CD4-positive, alpha-beta T cell treated with Interleukin-17A for 4 hours (primary cell): ENCODE results near the gene OSBPL6.
"Not testable (repeated sequence)": the region's sequence is repeated elsewhere in the genome, so short reads cannot be mapped to it uniquely, and the experiment has no call there.

Source experiments
- DNase-seq: peaks from one replicate; pipeline ENCODE4 v3.0.0-alpha.2; 2020; ENCODE audit warnings: mixed read lengths

Gene OSBPL6

DNA sequence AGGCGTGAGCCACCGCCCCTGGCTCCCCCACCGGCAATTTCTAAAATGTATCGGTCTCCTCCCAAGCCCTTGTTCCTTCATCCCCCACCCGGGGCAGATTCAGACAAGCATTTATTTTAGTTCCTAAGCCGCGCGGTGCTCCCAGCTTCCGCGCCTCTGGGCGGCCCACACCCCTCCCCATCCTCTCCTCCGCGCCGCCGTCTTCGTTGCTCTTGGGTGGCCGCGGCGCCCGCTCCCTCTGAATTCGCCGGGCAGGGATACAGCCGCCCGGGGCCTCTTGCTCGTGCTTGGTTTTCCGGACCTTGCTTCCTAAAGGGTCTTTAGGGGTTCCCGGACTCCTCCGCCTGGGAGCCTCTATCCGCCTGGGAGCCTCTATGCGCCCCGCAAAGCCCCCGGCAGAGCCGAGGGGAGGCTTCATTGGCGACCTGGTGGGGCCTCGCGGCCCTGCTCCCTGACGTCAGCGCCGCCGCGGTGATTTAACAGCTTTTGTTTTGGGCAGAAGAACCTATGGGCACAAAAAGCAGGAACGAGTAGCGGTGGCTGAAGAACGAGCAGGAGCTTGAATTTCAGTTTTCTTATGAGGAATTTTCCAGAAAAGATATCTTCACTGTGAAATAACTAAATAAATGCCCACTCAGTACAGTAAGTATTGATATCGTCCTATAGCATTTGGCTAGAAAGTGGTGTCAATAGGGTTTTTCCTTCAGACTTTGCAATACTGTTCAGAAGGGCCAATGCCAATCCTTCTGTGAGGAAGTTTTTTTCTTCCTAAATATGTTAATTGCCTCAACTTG lies 219.4 kb downstream of the OSBPL6 start:
- DNase-seq: peak; percentile 79

DNA sequence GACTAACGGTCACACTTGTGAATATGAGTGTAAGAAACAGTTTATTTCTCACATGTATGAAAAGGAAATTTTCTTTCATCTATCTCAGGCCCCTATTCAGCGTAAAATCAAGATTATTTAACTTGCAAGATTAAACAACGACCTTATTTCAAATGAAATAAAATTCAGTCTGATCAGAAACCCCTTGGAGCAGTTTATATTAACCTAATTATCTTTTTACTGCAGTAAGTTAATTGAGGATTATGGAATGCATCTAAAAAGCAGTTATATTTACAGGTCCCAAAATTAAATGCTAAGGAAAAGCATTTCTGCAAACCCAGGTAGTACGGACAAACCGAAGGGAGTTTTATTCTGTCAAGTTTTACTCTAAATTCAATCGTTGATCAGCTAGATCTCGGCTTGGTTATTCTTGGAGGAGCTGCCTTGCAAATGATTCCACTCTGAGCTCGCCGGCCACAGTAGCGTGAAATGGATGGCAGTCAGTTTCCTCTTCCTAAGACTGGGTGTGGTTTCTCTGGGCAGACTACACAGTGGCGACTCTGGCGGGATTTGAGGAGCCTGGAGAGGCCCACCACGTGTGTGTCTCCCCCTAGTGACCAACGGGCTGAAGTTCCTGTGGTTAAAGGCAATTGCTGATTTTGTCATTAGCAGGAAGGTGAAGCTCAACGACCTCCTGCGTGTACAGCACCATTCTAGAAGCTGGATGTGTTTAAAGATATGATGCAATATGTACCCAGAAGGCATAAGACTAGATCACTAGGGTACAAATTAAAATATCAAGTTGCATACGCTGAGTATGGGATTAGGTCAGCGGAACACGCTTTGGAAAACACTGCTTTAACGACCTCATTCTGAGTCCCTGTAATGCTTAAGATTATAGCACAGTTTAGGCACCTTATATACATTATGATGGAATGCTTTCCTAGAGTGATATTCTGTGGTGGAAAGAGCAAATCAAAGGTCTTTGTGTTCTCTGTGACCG lies 220.2 kb downstream of the OSBPL6 start:
- peak; percentile 80 for DNase-seq

DNA sequence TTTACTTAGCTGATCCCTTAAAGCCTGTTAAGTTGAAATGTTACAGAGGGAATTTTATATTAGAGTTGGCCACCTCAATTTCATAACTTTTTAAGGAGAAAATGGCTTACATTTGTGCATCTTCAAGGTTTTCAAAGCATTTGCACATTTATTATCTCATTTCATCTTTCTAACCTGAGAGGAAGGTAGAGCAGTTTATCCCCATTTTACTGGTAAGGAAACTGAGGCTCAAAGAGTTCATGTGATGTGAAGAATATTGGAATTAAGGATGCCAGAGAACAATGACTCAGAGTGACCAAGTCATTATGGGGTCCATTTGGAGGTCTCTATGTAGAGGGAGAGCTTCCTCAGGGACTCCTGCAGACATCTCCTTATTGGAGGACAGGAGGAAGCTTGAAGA lies 221.7 kb downstream of the OSBPL6 start:
- DNase-seq: no peak

DNA sequence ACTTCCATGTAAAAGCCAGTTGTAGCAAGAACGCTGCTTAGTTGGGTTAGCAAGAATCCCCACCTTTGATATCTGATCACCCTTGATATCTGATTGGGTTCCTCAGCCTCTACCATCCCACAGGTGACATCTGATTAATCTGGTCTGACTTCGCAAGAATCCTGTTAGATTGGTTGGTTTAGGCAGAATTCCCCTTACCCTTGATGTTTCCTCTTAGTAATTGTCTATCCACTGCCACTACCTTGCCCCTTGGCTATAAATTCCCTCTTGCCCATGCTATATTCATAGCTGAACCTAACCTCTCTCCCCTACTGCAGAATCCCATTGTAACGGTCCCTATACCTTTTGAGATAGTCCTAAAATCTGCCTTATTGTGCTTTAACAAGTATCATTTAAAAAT lies 223.6 kb downstream of the OSBPL6 start:
- no peak for DNase-seq

DNA sequence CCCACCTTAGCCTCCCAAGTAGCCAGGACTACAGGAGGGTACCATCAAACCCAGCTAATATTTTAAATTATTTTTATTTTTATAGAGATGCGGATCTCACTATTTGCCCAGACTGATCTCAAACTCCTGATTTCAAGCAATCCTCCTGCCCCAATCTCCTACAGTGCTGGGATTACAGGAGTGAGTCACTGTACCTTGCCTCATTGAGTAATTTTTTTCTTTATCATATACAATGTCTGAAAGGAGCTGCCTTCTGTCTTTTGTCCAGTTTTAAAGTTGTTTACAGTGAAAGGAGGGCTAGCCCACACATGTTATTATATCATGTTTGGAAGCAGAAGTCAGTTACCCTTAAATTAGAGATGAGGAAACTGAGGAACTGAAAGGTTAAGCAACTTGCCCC lies 224.1 kb downstream of the OSBPL6 start:
- DNase-seq: no peak

DNA sequence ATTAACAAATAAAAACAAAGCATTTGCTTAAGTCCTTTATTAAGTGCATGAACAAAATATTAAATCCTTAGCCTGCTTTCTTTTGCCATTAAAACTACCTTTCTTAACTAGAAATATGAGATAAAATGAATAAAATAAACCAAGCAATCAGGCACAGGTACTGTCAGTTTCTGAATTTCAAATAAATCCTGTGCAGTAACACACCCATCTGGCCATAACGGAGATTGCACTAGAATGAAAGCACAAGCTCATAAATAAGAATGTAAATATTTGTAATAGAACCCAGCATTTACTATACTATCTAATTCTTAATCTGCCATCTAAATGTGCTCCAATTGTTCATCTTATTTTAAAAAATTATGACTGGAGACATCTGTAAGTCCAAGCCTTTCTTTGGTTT lies 224.8 kb downstream of the OSBPL6 start:
- DNase-seq: no peak

DNA sequence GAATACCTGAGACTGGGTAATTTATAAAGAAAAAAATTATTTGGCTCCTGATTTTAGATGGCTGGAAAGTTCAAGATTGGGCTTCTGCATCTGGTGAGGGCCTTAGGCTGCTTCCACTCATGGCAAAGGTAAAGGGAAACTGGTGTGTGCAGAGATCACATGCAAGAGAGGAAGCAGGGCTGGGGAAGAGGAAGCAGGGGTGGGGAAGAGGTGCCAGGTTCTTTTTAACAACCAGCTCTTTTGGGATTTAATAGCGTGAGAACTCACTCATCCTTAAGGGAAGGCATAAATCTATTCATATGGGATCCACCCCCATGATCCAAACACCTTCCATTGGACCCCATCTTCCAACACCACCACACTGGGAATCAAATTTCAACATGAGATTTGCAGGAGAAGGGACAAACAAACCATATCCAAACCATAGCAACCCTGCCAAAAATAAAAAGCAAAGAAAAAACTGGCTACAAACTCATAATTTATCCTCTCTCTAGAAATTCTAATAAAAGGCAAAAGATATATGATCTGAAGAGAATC lies 226.2 kb downstream of the OSBPL6 start:
- no peak for DNase-seq

DNA sequence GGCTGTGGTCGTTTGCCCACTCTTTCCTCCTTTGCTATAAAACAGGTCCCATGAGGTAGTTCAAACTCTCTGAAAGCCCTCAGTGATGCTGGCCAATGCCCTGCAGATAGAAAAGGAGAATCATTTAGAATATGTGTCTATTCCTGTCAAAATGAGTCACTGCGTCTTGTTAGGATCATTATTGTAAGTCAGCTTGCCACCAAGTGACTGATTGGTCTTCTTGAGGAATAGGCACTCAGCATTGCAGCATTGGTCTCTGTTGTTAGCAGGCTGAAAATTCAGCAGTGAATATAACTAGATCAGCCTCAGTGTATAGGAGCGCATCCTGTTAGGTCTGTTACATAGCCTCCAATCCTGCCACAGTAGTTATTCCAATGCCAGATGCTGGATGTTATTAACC lies 227.8 kb downstream of the OSBPL6 start:
- no peak for DNase-seq

DNA sequence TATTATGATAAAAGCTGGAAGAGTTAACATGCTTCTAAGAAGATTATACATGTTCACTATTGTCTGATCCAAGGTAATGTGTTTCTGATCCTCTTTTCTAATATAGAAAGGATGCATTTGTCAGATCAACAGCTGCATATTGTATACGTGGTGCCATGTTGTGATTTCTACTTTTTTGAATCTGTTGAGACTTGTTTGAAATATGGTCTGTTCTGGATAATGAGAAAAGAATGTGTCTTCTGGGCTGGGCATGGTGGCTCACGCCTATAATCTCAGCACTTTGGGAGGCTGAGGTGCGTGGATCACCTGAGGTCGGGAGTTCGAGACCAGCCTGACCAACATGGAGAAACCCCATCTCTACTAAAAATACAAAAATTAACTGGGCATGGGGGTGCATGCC lies 229.4 kb downstream of the OSBPL6 start:
- not testable (repeated sequence) for DNase-seq

DNA sequence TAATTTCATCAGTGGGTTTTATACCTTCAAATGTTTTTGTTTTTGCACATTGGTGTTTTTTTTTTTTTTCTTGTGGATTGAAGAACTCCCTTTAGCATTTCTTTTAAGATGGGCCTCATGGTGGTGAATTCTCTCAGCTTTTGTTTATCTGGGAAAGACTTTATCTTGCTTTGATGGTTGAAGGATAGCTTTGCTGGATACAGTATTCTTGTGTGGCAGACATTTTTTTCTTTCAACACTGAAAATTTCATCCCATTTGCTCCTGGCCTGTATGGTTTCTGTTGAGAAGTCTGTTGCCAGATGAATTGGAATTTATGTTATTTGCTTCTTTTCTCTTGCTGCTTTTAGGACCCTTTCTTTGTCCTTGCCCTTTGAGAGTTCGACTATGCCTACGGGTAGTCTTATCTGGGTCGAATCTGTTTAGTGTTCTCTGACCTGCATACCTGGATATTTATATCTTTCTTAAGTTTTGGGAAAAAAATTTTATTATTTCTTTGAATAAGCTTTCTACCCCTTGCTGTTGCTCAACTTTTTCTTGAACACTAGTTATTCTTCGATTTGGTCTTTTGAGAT lies 231.0 kb downstream of the OSBPL6 start:
- DNase-seq: no peak

DNA sequence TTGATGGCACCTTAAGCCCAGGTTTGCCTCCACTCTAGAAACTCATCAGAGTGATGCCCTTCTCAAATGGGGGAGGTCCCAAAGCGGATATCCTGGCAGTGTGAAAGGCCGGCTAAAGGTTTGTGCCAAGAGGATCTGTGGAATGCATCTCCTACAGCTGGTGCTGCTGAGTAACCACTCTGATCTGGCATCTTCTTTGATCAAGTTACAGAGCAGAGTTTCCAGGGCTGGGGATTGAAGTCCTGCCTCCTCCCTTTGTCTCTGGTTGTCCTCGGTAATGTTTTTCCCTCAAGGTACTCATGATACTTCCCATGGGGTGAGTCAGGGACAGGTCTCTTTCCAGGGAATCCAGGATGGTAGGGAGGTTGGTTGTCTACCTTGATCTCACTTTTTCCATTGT lies 232.1 kb downstream of the OSBPL6 start:
- no peak for DNase-seq

DNA sequence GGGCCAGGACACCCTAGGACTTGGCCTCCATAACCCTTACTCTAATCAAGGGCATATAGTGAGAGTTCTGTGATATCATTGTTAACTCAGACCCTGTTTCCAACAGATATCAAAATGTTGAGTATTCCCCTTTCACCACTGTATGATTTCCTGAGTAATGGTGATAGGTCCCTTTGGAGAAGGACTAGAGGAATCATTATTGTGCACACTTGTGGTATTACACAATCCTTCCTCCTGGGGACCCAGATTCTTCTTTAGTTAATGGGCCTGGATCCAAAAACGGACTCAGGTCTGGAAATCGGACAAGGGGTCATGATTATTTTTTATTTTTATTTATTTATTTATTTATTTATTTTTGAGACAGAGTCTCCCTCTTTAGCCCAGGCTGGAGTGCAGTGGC lies 233.1 kb downstream of the OSBPL6 start:
- DNase-seq: no peak

DNA sequence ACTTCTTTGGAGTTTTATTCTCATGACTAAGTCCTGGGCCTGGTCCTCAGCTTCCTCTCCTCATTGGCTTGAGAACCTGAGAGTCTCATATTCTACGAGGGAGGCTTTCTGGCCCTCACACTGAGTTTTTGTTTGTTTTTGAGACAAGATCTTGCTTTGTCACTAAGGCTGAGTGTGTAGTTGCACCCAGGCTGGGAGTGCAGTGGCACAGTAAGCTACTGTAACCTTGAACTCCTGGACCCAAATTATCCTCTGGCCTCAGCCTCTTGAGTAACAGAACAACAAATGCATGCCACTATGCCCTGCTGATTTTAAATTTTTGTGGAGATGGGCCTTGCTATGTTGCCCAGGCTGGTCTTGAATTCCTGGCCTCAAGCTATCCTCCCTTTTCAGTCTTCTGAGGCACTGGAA lies 234.1 kb downstream of the OSBPL6 start:
- DNase-seq: no peak

DNA sequence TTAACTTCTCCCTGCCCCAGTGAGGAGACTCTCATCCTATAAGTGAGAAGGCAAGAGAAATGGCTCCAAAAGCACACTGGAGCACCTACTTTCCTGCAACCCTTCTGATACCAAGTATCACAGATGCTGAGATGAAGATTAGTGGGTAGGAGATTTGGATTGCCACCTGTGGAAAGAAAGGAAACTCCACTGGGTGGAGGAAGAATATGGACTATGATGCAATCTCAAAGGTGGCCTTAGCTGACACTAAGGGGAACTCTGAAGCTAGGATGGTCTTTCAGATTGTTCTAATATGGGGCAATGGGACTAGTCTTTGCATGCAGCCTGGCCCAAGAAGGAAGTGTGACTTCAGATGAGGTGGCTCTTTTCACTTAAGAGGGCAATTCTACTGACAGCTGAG lies 235.0 kb downstream of the OSBPL6 start:
- DNase-seq: no peak

DNA sequence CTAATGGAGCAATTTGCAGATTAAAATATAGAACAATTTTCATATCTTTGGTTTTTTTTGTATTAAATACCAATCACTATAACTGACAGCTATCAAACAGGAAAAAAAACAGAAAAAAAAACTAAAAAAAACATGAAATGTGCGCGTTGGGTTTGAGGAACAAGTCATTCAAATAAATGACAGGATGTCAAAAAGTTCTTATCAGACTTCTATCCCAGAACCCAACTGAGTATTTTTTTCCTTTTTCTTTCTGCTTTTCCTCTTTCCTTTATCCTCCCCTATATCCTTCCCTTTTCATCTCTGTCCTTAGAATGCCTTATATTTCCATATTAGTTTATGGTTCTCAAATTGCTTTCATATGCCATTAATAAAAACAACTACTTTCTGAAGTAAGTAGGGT lies 242.3 kb downstream of the OSBPL6 start:
- no peak for DNase-seq

DNA sequence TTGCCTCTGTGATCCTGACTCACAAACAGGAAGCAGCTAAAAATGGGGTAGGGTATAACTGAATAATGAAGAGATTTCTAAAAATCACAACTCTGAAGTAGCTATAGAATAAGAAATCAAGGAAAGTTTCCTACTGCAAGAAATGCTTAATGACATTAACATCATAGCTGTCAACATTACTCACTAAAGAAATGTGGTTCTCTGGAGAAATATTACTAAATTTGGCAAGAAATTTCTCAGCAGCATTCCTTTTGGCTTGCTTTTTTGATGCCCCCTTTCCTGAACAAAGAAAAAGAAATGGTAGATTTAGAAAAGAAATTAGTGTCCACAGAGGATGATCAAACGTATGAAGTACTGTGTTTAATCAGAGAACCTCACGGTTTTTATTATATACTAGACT lies 247.1 kb downstream of the OSBPL6 start:
- DNase-seq: no peak

DNA sequence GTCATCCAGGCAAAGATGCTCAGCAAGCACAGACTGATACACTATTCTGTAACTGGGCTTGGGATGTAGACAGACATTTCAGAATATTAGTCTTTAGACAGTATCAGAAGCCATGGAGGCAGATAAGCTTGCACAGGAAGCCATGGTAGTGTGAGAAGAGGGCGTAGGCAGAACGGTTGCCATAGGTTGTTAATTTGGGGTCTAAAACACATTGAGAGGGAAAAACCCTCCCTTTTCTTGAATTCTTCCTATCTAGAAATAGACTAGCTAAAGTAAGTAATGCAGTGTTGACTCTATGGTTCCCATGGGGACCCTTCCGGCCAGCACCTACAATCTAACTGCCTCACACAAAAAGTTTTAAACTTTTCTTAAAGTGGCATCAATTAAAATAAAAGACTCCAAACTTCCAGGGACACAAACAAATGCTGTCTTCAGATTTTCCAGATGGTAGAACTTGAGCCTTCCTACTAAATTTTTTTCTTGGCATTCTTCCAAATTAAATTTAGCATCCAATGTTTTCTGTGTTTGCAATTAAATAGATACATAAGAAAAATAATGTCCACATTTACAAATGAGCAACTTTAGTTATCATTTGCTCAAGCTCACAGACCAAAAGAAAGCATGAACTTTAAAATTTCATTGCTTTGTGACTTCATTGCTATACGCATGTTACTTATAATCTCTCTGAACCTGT lies 254.8 kb downstream of the OSBPL6 start:
- DNase-seq: no peak

DNA sequence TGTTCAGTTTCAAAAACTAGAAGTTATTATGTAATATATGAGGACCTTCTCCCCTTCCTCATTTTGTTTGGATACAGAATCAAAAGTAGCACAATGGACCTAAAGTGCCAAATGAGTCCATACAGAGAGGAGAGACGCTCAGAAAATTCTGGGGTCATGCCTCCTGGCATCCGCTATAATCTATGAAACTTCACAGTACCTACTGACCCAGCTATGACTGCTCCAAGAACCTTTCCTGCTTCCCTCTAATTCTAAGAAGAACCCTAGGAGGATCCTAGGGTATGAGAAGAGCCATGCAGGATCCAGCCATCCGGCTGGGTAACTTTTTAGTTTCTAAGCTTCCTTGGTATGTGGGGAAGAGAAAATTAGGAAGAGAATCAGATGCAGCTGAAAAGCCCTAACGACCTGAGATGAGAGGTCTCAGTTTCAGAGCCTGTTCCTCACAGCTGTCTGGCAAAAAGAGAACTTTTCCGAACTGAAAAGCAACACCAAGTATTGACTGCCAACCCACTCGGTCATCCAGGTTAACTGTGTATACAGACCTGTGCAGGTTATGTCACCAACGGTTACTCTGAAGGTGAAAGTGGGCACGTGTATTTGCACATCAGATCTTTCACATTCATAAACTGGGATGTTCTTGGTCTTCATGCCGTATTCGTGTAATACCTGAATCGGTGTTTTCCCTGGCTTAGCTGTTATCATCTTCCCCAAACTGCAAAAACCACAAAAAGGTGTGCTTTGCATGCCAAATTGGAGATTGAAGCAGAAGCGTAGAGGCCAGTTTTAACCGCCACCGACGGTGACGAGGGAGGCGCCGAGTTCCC lies 255.6 kb downstream of the OSBPL6 start:
- no peak for DNase-seq

DNA sequence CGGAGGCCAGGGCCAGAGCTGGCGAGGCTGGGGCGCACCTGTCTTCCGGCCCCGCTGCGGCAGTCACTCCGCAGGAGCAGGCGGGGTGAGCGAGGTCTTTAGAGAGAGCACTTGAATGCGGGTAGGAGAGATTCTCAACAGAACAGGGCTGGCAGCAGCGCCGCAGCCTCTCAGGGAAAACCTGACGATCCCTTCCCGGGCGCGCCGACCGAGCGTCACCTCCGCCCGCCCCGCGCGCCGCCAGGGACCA lies 256.1 kb downstream of the OSBPL6 start:
- DNase-seq: no peak

DNA sequence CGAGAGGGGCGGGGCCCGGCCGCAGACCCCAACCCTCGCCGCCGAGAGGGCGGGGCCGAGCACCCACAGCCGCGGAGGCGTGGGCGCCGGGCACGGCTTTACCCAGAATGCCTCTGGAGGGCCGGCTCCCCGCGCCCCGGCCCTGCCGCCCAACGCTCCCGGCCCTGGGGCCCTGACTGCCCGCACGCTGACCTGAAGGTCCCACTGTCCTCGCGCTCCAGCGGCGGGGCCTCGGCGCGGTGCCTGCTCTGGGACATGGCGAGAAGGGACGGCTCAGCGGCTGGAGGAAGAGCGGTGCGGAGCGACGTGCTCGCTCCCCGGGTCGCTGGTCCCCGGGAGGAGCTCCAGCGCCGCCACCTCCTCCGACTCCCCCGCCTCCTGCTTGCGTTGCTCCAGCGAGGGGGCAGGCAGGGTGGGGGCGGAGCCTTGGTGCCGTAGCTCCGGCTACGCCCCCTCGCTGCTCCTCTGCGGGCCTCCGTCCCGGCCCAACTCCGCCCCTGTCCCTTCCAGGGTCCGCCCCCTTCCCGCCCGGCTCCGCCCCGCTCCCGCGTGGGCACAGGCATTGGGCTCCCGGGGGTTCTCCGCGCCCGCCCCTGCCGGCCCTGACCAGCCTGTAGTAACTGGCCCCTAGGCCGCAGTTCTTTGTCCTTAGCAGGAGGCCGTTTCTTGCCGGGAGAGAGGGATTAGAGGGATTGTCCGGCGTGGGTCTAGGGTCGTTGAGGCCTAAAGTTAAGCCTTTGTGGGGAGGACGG lies 256.6 kb downstream of the OSBPL6 start, which contains the start of the genes PJVK and PRKRA:
Gene PJVK (plus strand): TSS at position 605 of the 752 bp plus-strand sequence. CDS start 2,032 bp downstream, outside the sequence.
Gene PRKRA (minus strand): TSS at position 402 of the 752 bp plus-strand sequence. CDS start 145 bp downstream, at position 257.
- DNase-seq: peak; percentile 97

DNA sequence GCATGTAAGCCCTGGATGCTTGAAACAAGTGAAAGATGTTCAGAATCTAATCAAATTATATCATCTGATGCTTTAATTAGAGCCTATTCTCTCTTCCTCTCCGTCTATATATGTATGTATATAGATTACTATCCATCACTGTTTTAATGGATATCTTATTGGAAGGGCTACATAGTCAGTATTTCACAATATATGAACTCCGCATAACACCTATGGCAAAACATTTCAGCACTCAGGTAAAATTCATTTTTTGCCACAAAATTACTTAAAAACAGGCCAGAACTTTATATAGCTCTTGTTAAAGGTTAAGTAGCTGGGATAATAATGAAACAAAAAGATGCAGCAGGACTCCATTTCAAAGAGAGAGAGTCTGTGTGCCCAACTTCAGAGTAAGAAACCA lies 258.0 kb downstream of the OSBPL6 start:
- DNase-seq: no peak
